ENCODE measurements around the gene PLEK2.
"Not testable (repeated sequence)": the region's sequence is repeated elsewhere in the genome, so short reads cannot be mapped to it uniquely, and the experiment has no call there.

Gene PLEK2

DNA sequence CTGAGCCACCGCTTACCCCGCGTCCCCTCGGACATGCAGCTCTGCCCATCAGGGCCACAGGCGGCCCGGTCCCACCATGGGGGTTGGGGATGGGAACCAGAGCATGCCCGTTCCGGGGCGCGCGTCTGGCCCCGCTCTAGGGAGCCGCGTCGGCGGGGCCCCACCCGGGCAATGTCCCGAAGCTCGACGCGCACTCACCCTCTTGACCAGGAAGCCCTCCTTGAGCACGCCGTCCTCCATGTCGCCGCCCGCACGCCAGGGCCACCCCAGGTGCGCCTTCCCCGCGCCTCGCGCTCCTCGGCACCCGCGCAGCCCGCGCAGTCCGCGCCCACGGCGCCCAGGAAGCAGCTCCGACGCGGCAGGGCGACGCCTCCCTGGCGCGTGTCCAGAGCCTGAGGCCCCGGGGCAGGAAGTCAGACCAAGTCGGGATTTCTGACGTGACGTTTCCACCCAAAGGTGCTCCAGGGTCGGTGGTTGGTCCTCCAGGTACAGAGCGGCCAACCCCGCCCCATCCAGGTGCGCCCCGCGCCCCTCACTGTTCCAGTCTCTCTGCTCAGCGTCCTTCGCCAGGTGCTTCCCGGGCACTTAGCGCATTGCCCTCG is at the start of gene PLEK2:
TSS of gene PLEK2 (minus strand) at position 346 of the 602 bp plus-strand sequence. CDS start at position 240, 106 bp downstream.
- no peak for DNase-seq

DNA sequence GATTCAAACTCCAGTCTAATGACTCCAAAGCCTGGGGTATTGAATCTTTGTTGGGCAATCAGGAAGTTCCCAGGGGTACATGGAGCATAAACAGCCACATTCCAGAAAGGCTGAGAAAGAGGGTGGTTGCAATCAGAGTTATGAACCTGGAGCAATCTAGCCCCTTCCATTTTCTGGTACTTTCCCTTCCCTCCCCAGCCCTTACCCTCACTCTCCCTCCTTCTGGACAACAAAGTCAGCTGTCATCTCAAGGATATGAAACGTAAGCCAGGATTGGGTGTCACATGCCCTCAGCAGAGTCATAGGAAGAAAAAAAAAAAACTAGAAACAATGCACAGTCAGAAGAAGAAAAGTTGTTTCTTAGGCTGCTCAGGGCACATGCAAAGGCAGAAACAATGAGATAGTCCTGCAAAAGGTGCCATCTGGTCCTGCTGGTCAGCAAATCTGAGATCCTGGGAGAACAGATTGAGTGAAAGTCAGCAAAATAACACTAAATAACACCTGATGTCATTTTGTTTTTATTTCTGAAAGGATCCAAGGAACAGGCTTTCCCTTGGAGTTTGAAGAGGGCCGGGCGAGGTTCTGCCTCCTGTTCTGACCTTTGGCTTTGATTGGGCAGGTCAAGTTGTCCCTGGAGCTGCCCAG is 49.5 kb upstream of the PLEK2 start:
- DNase-seq = peak in 1 of 14 donors; percentile 87

- no peak for DNase-seq
Measured at GRCh38 chr14:67459336-67459735, 47.4 kb upstream of the PLEK2 start.

GRCh38 chr14:67457782-67458181 is 45.8 kb upstream of the PLEK2 start:
- peak in 3 of 14 donors; percentile 19 to 87 (median 39) for DNase-seq

- DNase-seq = no peak
Measured at GRCh38 chr14:67456732-67457131, 44.8 kb upstream of the PLEK2 start.

GRCh38 chr14:67453575-67454300 is 41.8 kb upstream of the PLEK2 start:
- DNase-seq = peak in 2 of 14 donors; percentile 18 to 90

DNA sequence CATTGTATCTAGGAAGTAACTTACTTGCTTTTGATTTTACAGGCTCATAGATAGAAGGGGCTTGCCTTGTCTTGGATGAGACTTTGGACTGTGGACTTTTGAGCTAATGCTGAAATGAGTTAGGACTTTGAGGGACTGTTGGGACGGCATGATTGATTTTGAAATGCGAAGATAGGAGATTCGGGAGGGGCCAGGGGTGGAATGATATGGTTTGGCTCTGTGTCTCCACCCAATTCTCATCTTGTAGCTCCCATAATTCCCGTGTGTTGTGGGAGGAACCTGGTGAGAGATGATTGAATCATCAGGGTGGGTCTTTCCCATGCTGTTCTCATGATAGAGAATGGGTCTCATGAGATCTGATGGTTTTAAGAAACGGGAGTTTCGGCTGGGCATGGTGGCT is 39.7 kb upstream of the PLEK2 start:
- not testable (repeated sequence) for DNase-seq

DNA sequence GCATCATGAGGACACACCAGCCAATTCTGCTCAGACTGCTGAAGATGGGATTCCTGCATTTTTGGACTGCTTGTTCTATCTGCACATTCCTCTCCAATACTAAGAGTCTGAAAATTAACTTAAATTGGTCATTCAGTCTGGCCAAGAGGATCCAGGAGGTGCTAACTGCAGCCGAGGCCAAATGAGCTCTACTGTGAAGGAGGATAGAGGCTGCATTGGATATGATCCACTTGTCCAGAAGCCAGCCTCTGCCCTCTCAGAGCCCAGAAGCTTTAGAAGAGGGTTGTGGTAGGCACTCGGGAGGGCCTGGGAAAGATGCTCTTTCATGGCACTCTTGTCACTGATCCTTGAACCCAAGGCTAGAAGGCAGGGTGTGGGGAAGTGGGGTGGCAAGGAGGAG is 37.1 kb upstream of the PLEK2 start:
- peak in 4 of 14 donors; percentile 6 to 19 (median 10) for DNase-seq

DNA sequence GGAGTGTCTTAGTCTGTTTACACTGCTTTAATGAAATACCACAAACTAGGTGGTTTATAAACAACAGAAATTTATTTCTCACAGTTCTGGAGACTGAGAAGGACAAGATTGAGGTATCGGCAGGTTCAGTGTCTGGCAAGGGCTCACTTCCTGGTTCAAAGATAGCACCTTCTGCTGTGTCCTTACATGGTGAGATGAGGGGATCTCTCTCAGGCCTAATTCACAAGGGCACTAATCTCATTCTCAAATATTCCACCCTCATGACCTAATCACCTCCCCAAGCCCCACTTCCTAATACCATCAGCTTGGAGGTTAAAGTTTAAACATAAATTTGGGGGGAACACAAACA is 35.0 kb upstream of the PLEK2 start:
- no peak for DNase-seq

- peak in 3 of 14 donors; percentile 8 to 51 (median 22) for DNase-seq
Measured at GRCh38 chr14:67446371-67447032, 34.5 kb upstream of the PLEK2 start.

- no peak for DNase-seq
Measured at GRCh38 chr14:67444395-67444794, 32.4 kb upstream of the PLEK2 start.

DNA sequence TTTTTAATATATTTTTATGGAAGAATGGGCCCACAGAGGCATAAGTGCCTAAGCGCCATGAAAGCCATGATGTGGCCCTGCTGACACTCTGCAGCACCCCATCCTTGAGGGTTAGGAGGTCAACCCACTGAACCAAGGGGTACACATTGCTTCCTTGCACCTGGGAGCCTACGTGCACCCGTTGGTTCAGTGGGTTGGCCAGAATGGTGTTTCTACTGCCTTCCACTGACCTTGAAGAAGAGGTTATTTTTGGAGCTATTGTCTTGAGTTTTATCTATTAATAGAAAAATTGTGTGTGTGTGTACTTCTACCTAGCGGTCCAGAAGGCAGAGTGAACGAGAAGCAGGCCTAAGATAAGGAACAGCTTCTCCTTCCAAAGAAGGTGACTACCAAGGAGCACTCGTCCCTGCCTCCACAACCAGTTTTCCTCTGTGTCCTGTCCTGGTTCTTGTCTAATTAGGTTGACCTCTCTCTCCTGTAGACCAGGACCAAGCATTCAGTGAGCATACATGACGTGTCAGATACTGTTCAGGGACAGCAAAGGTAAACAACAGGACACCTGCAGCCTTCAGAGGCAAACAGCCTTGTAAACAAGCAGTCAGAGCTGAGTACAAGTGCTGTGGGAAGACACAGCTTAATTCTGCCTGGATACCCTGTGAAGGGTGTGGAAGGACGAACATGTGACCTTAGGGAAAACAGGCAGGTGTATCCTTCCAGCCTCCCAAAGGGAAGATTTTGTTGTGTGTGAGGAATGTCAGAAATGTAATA is 30.4 kb upstream of the PLEK2 start:
- no peak for DNase-seq

GRCh38 chr14:67441672-67442071 is 29.7 kb upstream of the PLEK2 start:
- no peak for DNase-seq

DNA sequence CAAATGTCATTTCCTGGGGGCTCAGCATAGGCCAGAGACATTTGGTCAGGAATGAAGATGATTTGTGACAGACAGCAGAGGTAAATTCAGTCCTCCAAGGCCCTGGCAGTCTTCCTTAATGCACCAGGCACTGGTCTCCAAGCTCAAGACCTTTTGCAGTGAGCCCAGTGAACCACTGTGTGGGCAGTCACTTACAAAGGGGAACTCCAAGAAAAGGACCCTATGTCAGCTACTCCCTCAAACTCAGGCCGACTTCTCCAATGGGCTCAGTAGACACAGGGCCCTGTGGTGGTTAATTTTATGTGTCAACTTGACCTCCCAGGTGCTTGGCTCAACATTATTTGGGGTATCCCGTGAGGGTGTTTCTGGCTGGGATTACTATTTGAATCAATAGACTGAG is 29.3 kb upstream of the PLEK2 start:
- no peak for DNase-seq

GRCh38 chr14:67440513-67440912 is 28.5 kb upstream of the PLEK2 start:
- no peak for DNase-seq

DNA sequence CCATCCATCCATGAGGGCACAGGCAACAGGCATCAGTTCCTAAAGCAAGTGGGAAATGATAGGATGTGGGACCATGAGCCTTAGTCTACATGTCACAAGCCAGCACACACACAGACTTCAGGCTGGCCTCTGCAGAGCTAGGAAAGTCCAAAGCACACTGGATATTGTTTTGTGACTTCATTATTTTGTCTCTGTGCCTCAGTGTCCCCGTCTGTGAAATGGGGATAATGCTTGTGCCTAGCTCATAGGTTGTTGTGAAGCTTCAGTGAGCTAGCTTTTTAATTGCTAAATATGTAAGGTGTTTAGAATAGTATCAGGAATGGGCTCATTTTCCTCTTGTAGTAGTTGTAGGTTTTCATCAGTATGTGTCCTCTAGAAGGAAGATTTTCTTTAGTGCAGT is 27.0 kb upstream of the PLEK2 start:
- no peak for DNase-seq

- peak in 8 of 14 donors; percentile 23 to 74 (median 42) for DNase-seq
Measured at GRCh38 chr14:67436006-67436866, 24.3 kb upstream of the PLEK2 start.

DNA sequence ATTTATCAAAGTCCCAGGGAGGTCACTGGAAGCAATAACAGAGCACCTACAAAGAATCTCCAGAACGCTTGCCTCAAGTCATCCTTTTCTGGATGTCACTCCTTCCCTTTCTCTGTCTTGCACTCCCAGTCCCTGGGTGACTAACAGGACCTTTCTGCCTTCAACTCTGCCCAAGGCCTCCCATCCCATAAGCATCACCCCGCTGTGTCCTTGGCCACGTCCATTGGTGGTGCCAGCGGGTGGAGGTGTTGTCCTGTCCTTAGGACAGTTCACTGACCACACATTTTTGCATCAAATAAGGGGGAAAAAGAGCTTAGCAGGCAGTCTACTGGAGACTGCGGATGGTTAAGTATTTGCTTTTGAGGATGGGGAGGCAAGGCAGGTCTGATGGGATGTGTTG is 23.6 kb upstream of the PLEK2 start:
- DNase-seq = peak in 1 of 14 donors; percentile 66

- no peak for DNase-seq
Measured at GRCh38 chr14:67432050-67432564, 20.1 kb upstream of the PLEK2 start.

- DNase-seq = no peak
Measured at GRCh38 chr14:67429510-67430205, 17.7 kb upstream of the PLEK2 start.
